Measurements from ENCODE around the gene VANGL2. TPM values are rescaled to one million over a fixed set of nuclear protein-coding genes. Genes with fewer than 3 reads are reported as not detected.

The VANGL2 gene
- total RNA-seq, 1 donor from 2014 or later, result 17.7 TPM

DNA sequence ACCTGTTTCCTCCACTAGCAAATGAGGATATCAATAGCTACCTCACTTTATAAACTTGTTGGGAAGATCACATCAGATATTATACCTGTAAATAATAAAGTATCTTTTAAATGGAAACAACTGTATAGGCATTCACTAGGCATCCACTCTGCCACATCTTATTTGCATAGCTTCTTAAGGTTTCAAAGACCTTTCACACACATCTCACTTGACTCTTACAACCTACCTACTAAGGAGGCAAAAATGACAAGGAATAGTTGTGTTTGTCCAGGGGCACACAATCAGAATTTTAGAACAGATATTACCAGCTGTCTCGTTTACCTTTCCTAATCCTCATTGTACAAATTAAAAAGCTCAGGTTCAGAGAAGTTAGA is 51.5 kb downstream of the VANGL2 start:
- peaks cover 18% of the 10 kb centered on the region for H3K27me3 Mint-ChIP-seq (ENCODE audit: unreplicated experiment)
- no peak overlapping the region for H3K4me3 Mint-ChIP-seq (ENCODE audit: unreplicated experiment)

DNA sequence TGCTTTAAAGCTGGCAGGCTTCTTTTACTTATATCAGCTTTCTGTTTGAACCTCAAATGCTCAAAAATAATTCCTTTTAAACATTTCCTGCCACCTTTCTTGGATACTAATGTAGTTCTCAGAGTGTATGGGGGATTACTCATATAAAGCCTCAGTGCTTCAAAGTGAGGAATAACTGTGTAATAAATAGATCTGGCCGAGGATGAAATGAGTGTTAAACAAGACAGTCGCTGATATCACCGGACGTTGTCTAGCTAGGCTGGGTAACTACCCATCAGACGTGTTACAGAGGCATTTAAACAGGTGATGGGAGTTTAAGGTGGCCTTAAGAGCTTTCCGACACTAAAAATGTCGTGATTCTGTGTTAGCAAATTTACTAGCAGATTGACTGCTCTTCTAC is 53.1 kb downstream of the VANGL2 start:
- DNase-seq (ENCODE audit: extremely low spot score, unreplicated experiment), result no peak
- Mint-ChIP-seq H3K4me3 (ENCODE audit: unreplicated experiment) (no peak overlapping the region), H3K4me1 (ENCODE audit: unreplicated experiment) (no peaks in the 10 kb centered on the region), H3K36me3 (ENCODE audit: unreplicated experiment) (no peaks in the 10 kb centered on the region), H3K9me3 (ENCODE audit: unreplicated experiment) (no peaks in the 10 kb centered on the region), H3K27ac (ENCODE audit: unreplicated experiment) (no peak overlapping the region), H3K27me3 (ENCODE audit: unreplicated experiment) (peaks cover 19% of the 10 kb centered on the region)
- TF ChIP-seq, protein P1, sequence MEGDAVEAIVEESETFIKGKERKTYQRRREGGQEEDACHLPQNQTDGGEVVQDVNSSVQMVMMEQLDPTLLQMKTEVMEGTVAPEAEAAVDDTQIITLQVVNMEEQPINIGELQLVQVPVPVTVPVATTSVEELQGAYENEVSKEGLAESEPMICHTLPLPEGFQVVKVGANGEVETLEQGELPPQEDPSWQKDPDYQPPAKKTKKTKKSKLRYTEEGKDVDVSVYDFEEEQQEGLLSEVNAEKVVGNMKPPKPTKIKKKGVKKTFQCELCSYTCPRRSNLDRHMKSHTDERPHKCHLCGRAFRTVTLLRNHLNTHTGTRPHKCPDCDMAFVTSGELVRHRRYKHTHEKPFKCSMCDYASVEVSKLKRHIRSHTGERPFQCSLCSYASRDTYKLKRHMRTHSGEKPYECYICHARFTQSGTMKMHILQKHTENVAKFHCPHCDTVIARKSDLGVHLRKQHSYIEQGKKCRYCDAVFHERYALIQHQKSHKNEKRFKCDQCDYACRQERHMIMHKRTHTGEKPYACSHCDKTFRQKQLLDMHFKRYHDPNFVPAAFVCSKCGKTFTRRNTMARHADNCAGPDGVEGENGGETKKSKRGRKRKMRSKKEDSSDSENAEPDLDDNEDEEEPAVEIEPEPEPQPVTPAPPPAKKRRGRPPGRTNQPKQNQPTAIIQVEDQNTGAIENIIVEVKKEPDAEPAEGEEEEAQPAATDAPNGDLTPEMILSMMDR (IDR thresholded peaks at IDR 0.05), result no peak

More for the DNA sequence above, 51.5 kb downstream of the VANGL2 start:
- no peak overlapping the region for H3K27ac Mint-ChIP-seq (ENCODE audit: unreplicated experiment)
- no peak for DNase-seq (ENCODE audit: extremely low spot score, unreplicated experiment)
- H3K36me3 Mint-ChIP-seq (ENCODE audit: unreplicated experiment), result no peaks in the 10 kb centered on the region
- H3K4me1 Mint-ChIP-seq (ENCODE audit: unreplicated experiment), result no peaks in the 10 kb centered on the region
- TF ChIP-seq, protein P1 (IDR thresholded peaks at IDR 0.05), result no peak
- no peaks in the 10 kb centered on the region for H3K9me3 Mint-ChIP-seq (ENCODE audit: unreplicated experiment)

DNA sequence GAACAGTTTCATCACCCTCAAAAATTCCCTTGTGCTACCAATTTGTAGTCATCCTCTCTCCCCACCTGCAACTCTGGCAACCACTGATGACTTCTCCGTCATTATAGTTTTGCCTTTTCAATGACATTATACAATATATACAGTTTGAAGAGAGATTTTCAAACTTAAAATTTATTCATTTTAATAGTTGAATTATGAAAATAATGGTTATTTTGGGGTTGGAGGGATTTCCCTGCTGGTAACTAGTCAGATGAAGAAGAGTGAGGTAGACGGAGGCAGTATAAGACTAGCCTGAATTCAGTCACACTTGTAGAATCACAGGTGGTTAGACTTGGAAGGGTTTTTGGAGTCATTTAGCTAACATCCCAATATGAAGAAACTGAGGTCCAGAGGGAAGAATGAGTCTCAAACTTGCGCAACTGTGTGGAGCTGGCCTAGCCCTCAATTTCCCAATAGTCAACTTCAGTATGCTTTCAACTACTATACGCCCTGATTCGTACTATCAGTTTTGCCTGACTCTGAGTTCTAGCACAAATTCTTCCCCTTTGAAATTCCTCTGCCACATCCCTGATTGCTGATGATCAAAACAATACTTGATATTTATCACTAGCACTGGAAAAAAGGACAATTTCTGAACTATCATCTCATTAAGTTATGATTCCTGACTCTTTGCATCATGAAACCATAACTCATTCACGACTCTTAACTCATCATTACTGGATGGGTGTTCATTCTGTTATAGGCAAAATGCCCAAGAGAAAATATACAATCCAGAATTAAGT is 54.2 kb downstream of the VANGL2 start:
- peaks cover 18% of the 10 kb centered on the region for H3K27me3 Mint-ChIP-seq (ENCODE audit: unreplicated experiment)
- H3K36me3 Mint-ChIP-seq (ENCODE audit: unreplicated experiment), result no peaks in the 10 kb centered on the region
- no peaks in the 10 kb centered on the region for H3K9me3 Mint-ChIP-seq (ENCODE audit: unreplicated experiment)
- DNase-seq (ENCODE audit: extremely low spot score, unreplicated experiment), result no peak
- H3K4me1 Mint-ChIP-seq (ENCODE audit: unreplicated experiment), result no peaks in the 10 kb centered on the region
- H3K27ac Mint-ChIP-seq (ENCODE audit: unreplicated experiment), result no peak overlapping the region
- TF ChIP-seq, protein P1 (IDR thresholded peaks at IDR 0.05), result no peak
- H3K4me3 Mint-ChIP-seq (ENCODE audit: unreplicated experiment), result no peak overlapping the region

DNA sequence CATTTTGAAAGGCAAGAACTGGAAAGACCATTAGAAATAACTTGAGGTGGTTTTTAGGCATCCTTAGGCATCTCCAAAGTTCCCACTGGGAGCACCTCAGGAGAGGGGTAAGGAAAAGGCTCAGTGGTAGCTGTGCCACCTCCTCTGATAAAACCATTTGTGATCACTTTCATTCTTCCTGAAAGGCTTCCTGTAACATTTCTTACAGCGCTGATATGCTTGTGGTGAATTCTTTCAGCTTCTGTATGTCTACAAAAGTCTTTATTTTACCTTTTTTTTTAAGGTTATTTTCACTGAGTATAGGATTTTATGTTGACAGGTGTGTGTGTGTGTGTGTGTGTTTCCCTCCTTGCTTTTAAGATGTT is 54.8 kb downstream of the VANGL2 start:
- TF ChIP-seq, protein P1 (IDR thresholded peaks at IDR 0.05), result no peak
- H3K27me3 Mint-ChIP-seq (ENCODE audit: unreplicated experiment), result peaks cover 18% of the 10 kb centered on the region
- H3K4me3 Mint-ChIP-seq (ENCODE audit: unreplicated experiment), result no peak overlapping the region
- no peaks in the 10 kb centered on the region for H3K9me3 Mint-ChIP-seq (ENCODE audit: unreplicated experiment)
- no peak for DNase-seq (ENCODE audit: extremely low spot score, unreplicated experiment)
- H3K4me1 Mint-ChIP-seq (ENCODE audit: unreplicated experiment), result no peaks in the 10 kb centered on the region
- H3K36me3 Mint-ChIP-seq (ENCODE audit: unreplicated experiment), result no peaks in the 10 kb centered on the region
- H3K27ac Mint-ChIP-seq (ENCODE audit: unreplicated experiment), result no peak overlapping the region

DNA sequence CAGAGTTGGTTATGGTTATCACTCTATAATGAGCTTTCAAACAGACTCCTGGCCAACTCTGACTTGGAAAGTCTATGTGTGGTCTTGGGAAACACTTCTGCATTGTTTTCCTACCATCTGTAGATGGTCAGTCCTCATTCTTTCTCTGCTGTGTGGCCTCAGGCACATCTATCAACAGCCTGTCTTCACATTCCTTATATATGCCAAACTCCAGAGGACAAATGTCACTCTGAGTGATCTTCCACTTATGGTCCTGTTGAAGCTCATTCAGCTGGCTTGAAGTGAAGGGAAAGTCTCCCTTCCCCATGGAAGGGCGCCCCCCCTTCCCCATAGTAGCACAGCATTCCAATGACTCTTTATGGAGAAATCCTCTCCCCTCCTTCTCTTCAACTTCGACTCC is 58.7 kb downstream of the VANGL2 start:
- Mint-ChIP-seq H3K36me3 (ENCODE audit: unreplicated experiment) (no peaks in the 10 kb centered on the region), H3K27ac (ENCODE audit: unreplicated experiment) (no peak overlapping the region), H3K4me3 (ENCODE audit: unreplicated experiment) (no peak overlapping the region), H3K9me3 (ENCODE audit: unreplicated experiment) (no peaks in the 10 kb centered on the region), H3K4me1 (ENCODE audit: unreplicated experiment) (no peaks in the 10 kb centered on the region), H3K27me3 (ENCODE audit: unreplicated experiment) (peaks cover 13% of the 10 kb centered on the region)
- TF ChIP-seq, protein P1 (IDR thresholded peaks at IDR 0.05), result no peak
- DNase-seq (ENCODE audit: extremely low spot score, unreplicated experiment), result no peak

Data from osteocyte (in vitro differentiated cells).